ENCODE results near the gene FOXN3. TPM values are rescaled to one million over a fixed set of nuclear protein-coding genes. Genes with fewer than 3 reads are reported as not detected.

Gene FOXN3
- polyA plus RNA-seq, 1 of the 3 experiments (the other 2 are of a cell fraction): 9.8 TPM

DNA sequence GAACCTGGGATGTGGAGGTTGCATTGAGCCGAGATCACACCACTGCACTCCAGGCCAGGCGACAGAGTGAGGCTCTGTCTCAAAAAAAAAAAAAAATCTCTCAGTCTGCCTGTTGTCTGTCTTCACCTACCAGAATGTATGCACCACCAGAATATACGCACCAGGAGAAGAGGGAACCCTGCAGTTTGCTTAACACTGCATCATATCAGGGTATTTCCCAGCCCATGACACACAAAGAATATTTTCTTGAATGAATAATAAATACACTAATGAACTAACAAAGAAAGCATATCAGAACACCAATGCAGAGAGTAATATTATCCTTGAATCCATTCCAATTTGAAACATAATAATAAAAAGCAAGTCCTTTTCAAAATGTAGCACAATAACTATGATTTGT, 44.2 kb upstream of the FOXN3 start:
- POLR2A ChIA-PET: no interaction called here
- H3K27ac ChIP-seq (ENCODE audit: low read depth in 2 of 2, low read length in 1 of 2): no peak overlapping the region
- H3K9me3 ChIP-seq: no peaks in the 10 kb centered on the region
- no peak overlapping the region for H3K9ac ChIP-seq
- no peak overlapping the region for H3K4me3 ChIP-seq (ENCODE audit: low read depth in 2 of 2, low read length in 1 of 2)
- CTCF ChIA-PET: no interaction called here
- DNase-seq: no peak
- H2AFZ ChIP-seq (ENCODE audit: low read depth): no peak overlapping the region
- H3K9me2 ChIP-seq: no peaks in the 10 kb centered on the region
- H3K79me2 ChIP-seq (ENCODE audit: insufficient read depth): no peaks in the 10 kb centered on the region
- TF ChIP-seq, protein P1, sequence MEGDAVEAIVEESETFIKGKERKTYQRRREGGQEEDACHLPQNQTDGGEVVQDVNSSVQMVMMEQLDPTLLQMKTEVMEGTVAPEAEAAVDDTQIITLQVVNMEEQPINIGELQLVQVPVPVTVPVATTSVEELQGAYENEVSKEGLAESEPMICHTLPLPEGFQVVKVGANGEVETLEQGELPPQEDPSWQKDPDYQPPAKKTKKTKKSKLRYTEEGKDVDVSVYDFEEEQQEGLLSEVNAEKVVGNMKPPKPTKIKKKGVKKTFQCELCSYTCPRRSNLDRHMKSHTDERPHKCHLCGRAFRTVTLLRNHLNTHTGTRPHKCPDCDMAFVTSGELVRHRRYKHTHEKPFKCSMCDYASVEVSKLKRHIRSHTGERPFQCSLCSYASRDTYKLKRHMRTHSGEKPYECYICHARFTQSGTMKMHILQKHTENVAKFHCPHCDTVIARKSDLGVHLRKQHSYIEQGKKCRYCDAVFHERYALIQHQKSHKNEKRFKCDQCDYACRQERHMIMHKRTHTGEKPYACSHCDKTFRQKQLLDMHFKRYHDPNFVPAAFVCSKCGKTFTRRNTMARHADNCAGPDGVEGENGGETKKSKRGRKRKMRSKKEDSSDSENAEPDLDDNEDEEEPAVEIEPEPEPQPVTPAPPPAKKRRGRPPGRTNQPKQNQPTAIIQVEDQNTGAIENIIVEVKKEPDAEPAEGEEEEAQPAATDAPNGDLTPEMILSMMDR (IDR thresholded peaks at IDR 0.05): no peak
- no peaks in the 10 kb centered on the region for H4K20me1 ChIP-seq (ENCODE audit: insufficient read depth)
- 74% methylated on average over 3 of the region's 3 CpGs for WGBS (ENCODE audit: low lambda C conversion rate)
- no peaks in the 10 kb centered on the region for H3K4me1 ChIP-seq (ENCODE audit: control insufficient read depth in 1 of 2, insufficient read depth in 2 of 2, low read depth in 1 of 2, low read length in 1 of 2)
- no peak overlapping the region for H3K4me2 ChIP-seq
- no peaks in the 10 kb centered on the region for H3K36me3 ChIP-seq (replicated peaks in 1 of 2; ENCODE audit: control insufficient read depth in 1 of 2, insufficient read depth in 2 of 2, low read length in 1 of 2)
- H3F3A ChIP-seq (replicated peaks; ENCODE audit: insufficient read depth): no peaks in the 10 kb centered on the region
- H3K27me3 ChIP-seq (ENCODE audit: insufficient read depth): no peaks in the 10 kb centered on the region

- Histone ChIP-seq H3K79me2 (ENCODE audit: insufficient read depth) (no peaks in the 10 kb centered on the region), H3K4me1 (ENCODE audit: control insufficient read depth in 1 of 2, insufficient read depth in 2 of 2, low read depth in 1 of 2, low read length in 1 of 2) (peaks cover 0 to 4% of the 10 kb centered on the region in 2 experiments; a peak in 1 of 4 replicates), H3K36me3 (replicated peaks in 1 of 2; ENCODE audit: control insufficient read depth in 1 of 2, insufficient read depth in 2 of 2, low read length in 1 of 2) (no peaks in the 10 kb centered on the region), H3K27me3 (ENCODE audit: insufficient read depth) (no peaks in the 10 kb centered on the region), H3F3A (replicated peaks; ENCODE audit: insufficient read depth) (no peaks in the 10 kb centered on the region), H3K9me2 (no peaks in the 10 kb centered on the region), H3K4me3 (ENCODE audit: low read depth in 2 of 2, low read length in 1 of 2) (no peak overlapping the region), H4K20me1 (ENCODE audit: insufficient read depth) (no peaks in the 10 kb centered on the region), H3K27ac (ENCODE audit: low read depth in 2 of 2, low read length in 1 of 2) (no peak overlapping the region), H2AFZ (ENCODE audit: low read depth) (no peak overlapping the region), H3K9me3 (no peaks in the 10 kb centered on the region), H3K4me2 (no peak overlapping the region), H3K9ac (no peak overlapping the region)
- WGBS (ENCODE audit: low lambda C conversion rate): 77% methylated on average over 5 of the region's 5 CpGs
- DNase-seq: no peak
- TF ChIP-seq USF1 (IDR thresholded peaks at IDR 0.05; ENCODE audit: borderline replicate concordance, low read depth) (no peak), NRF1 (IDR thresholded peaks at IDR 0.05; ENCODE audit: low read depth, low read length) (no peak)
- ChIA-PET CTCF (interaction anchor here (1.0 kb wide), 2 partner anchors 17 to 270 kb away, joined by 3 read pairs; no protein-coding TSS in a partner anchor), POLR2A (no interaction called here)
These were observed 41.8 kb upstream of the FOXN3 start for GRCh38 chr14:89458713-89459420.

- no peak overlapping the region for H3K27ac ChIP-seq (ENCODE audit: low read depth in 2 of 2, low read length in 1 of 2)
- H4K20me1 ChIP-seq (ENCODE audit: insufficient read depth): no peaks in the 10 kb centered on the region
- H3F3A ChIP-seq (replicated peaks; ENCODE audit: insufficient read depth): no peaks in the 10 kb centered on the region
- H3K9ac ChIP-seq: no peak overlapping the region
- no peak overlapping the region for H3K4me3 ChIP-seq (ENCODE audit: low read depth in 2 of 2, low read length in 1 of 2)
- no peak overlapping the region for H3K4me2 ChIP-seq
- H3K36me3 ChIP-seq (replicated peaks in 1 of 2; ENCODE audit: control insufficient read depth in 1 of 2, insufficient read depth in 2 of 2, low read length in 1 of 2): no peaks in the 10 kb centered on the region
- ChIA-PET POLR2A (no interaction called here), CTCF (no interaction called here)
- H3K9me3 ChIP-seq: no peaks in the 10 kb centered on the region
- peaks cover 0 to 4% of the 10 kb centered on the region in 2 experiments; a peak in 1 of 4 replicates for H3K4me1 ChIP-seq (ENCODE audit: control insufficient read depth in 1 of 2, insufficient read depth in 2 of 2, low read depth in 1 of 2, low read length in 1 of 2)
- DNase-seq: no peak
- WGBS (ENCODE audit: low lambda C conversion rate): 92% methylated on average over 5 of the region's 5 CpGs
- H3K79me2 ChIP-seq (ENCODE audit: insufficient read depth): no peaks in the 10 kb centered on the region
- no peak overlapping the region for H2AFZ ChIP-seq (ENCODE audit: low read depth)
- H3K9me2 ChIP-seq: no peaks in the 10 kb centered on the region
- H3K27me3 ChIP-seq (ENCODE audit: insufficient read depth): no peaks in the 10 kb centered on the region
- TF ChIP-seq USF2 (IDR thresholded peaks at IDR 0.05; ENCODE audit: borderline replicate concordance, low read depth, low read length): no peak
- no peak for TF ChIP-seq NFIC (IDR thresholded peaks at IDR 0.05; ENCODE audit: borderline replicate concordance)
- TF ChIP-seq SIN3A (IDR thresholded peaks at IDR 0.05; ENCODE audit: borderline replicate concordance, low read depth, low read length): no peak
- TF ChIP-seq PBX3 (IDR thresholded peaks at IDR 0.05): no peak
- TF ChIP-seq, protein P2, sequence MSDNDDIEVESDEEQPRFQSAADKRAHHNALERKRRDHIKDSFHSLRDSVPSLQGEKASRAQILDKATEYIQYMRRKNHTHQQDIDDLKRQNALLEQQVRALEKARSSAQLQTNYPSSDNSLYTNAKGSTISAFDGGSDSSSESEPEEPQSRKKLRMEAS (IDR thresholded peaks at IDR 0.05; ENCODE audit: low read depth): no peak
- no peak for TF ChIP-seq ELF1 (IDR thresholded peaks at IDR 0.05)
- no peak for TF ChIP-seq GABPA (IDR thresholded peaks at IDR 0.05; ENCODE audit: low read depth)
- TF ChIP-seq SMC3 (IDR thresholded peaks at IDR 0.05; ENCODE audit: low read depth, low read length): no peak
- no peak for TF ChIP-seq GATA2 (CRISPR knock-in tag; IDR thresholded peaks at IDR 0.05)
- TF ChIP-seq TEAD4 (IDR thresholded peaks at IDR 0.05; ENCODE audit: borderline replicate concordance, insufficient read depth): no peak
- no peak for TF ChIP-seq FOSL2 (IDR thresholded peaks at IDR 0.05; ENCODE audit: borderline replicate concordance, low read depth)
- TF ChIP-seq MEF2A (IDR thresholded peaks at IDR 0.05; ENCODE audit: borderline replicate concordance, low read depth): no peak
- TF ChIP-seq YY1 (IDR thresholded peaks at IDR 0.05; ENCODE audit: low read depth): no peak
- TF ChIP-seq EZH2phosphoT487 (IDR thresholded peaks at IDR 0.05; ENCODE audit: borderline replicate concordance, low read depth): no peak
These were observed 40.0 kb upstream of the FOXN3 start for GRCh38 chr14:89457007-89457406.

Measured in SK-N-SH (cell line).